HepG2 (cell line): ENCODE results near the gene CEP128. TPM values are rescaled to one million over a fixed set of nuclear protein-coding genes. Genes with fewer than 3 reads are reported as not detected.

Source experiments
- ARNT ChIP-seq: fragments of 450-650 bp; IDR thresholded peaks from 2 replicates; pipeline ENCODE4 v1.6.1; 2017
- ERF ChIP-seq: IDR thresholded peaks from 2 replicates; pipeline ENCODE4 v1.6.1; 2018; ENCODE audit warnings: missing biosample characterization, missing genetic modification reagents
- ETS1 ChIP-seq: sonication (generic); formaldehyde crosslinking; IDR thresholded peaks from 2 replicates; pipeline ENCODE4 v1.4.0; 2020; ENCODE audit warnings: missing genetic modification reagents
- GFI1 ChIP-seq: sonication (generic); formaldehyde crosslinking; IDR thresholded peaks from 2 replicates; pipeline ENCODE4 v1.5.0; 2020; ENCODE audit warnings: missing genetic modification reagents, mild to moderate bottlenecking, borderline replicate concordance
- KDM1A ChIP-seq: IDR thresholded peaks from 2 replicates; pipeline ENCODE4 v1.6.1; 2016; ENCODE audit warnings: missing compliant biosample characterization
- KLF13 ChIP-seq: sonication (generic); formaldehyde crosslinking; IDR thresholded peaks from 2 replicates; pipeline ENCODE4 v1.4.0; 2020; ENCODE audit warnings: mild to moderate bottlenecking, missing genetic modification reagents
- MBNL3 ChIP-seq: fragments of 250-450 bp; sonication (Bioruptor Pico); conservative IDR thresholded peaks from 2 replicates; pipeline ENCODE4 v1.8.0; 2022; ENCODE audit warnings: mild to moderate bottlenecking, inconsistent platforms
- MED8 ChIP-seq: sonication (generic); formaldehyde crosslinking; IDR thresholded peaks from 2 replicates; pipeline ENCODE4 v1.8.1; 2023; ENCODE audit warnings: mild to moderate bottlenecking, missing genetic modification reagents; ENCODE audit not compliant: insufficient replicate concordance
- NCOR1 ChIP-seq: fragments of 200-600 bp; sonication (generic); IDR thresholded peaks from 2 replicates; pipeline ENCODE4 v1.7.0; 2017; ENCODE audit warnings: antibody characterized with exemption, low read length, borderline replicate concordance
- NFYB ChIP-seq: sonication (generic); formaldehyde crosslinking; IDR thresholded peaks from 2 replicates; pipeline ENCODE4 v1.4.0; 2020; ENCODE audit warnings: missing genetic modification reagents
- NFYC ChIP-seq: IDR thresholded peaks from 2 replicates; pipeline ENCODE4 v1.6.1; 2016; ENCODE audit warnings: missing genetic modification reagents, missing compliant biosample characterization
- SKI ChIP-seq: fragments of 450-650 bp; IDR thresholded peaks from one replicate; pipeline ENCODE4 v1.6.1; 2018; ENCODE audit warnings: mild to moderate bottlenecking; ENCODE audit not compliant: partially characterized antibody
- ZEB1 ChIP-seq: IDR thresholded peaks from 2 replicates; pipeline ENCODE4 v1.6.1; 2012; ENCODE audit warnings: mild to moderate bottlenecking, low read depth, inconsistent platforms; ENCODE audit not compliant: insufficient replicate concordance
- ZNF383 ChIP-seq: sonication (generic); formaldehyde crosslinking; IDR thresholded peaks from 2 replicates; pipeline ENCODE4 v1.4.0; 2020; ENCODE audit warnings: missing genetic modification reagents, mild to moderate bottlenecking, borderline replicate concordance
- ZNF598 ChIP-seq: sonication (generic); formaldehyde crosslinking; IDR thresholded peaks from 2 replicates; pipeline ENCODE4 v1.5.1; 2020; ENCODE audit warnings: mild to moderate bottlenecking, missing genetic modification reagents, borderline replicate concordance
- ZNF781 ChIP-seq: sonication (generic); formaldehyde crosslinking; IDR thresholded peaks from 2 replicates; pipeline ENCODE4 v1.5.1; 2020; ENCODE audit warnings: borderline replicate concordance, mild to moderate bottlenecking, missing genetic modification reagents; ENCODE audit errors: not compliant biosample characterization
- ZXDC ChIP-seq: sonication (generic); formaldehyde crosslinking; IDR thresholded peaks from 2 replicates; pipeline ENCODE4 v1.5.0; 2020; ENCODE audit warnings: mild to moderate bottlenecking, missing genetic modification reagents
- polyA plus RNA-seq, 8 experiments: library from polyadenylated mRNA; depleted of rRNA in 3 of 8; stranded (reverse) in 7 of 8; unstranded in 1 of 8; fragments of >200 nt; fragmentation: Illumina TruSeq in 4 of 8; extraction: Trizol in 4 of 8; gene quantifications; 2 replicates each; pipeline versions ENCODE4 v1.2.1 to v1.2.3, GENCODE V29; 2011 to 2016; ENCODE audit warnings: low read depth in 4 of 8, missing spikeins in 1 of 8, mixed read lengths in 1 of 8; ENCODE audit not compliant: insufficient read depth in 1 of 8
- total RNA-seq, 5 experiments: library from RNA; depleted of rRNA; stranded (reverse); fragments of >200 nt; fragmentation: Illumina TruSeq; extraction: Trizol; gene quantifications; 2 replicates each; pipeline ENCODE4 v1.2.3, GENCODE V29; 2016; ENCODE audit warnings: low read depth in 1 of 5
- TF ChIP-seq, protein P1 (sequence below): sonication (generic); formaldehyde crosslinking; IDR thresholded peaks from 2 replicates; pipeline ENCODE4 v1.9.0; 2021; ENCODE audit warnings: missing genetic modification reagents, mild to moderate bottlenecking, borderline replicate concordance
- TF ChIP-seq, protein P2 (sequence below): sonication (generic); formaldehyde crosslinking; IDR thresholded peaks from 2 replicates; pipeline ENCODE4 v1.5.0; 2020; ENCODE audit warnings: mild to moderate bottlenecking, low read depth, missing genetic modification reagents, borderline replicate concordance
- TF ChIP-seq, protein P3 (sequence below): sonication (generic); formaldehyde crosslinking; conservative IDR thresholded peaks from 2 replicates; pipeline ENCODE4 v1.4.0; 2020; ENCODE audit warnings: missing genetic modification reagents

The CEP128 gene
- total and polyA plus RNA-seq, 2 of the 13 experiments (the other 11 are each of a cell fraction or from before 2014, with no cell fraction given): 1.3 to 7.5 TPM

DNA sequence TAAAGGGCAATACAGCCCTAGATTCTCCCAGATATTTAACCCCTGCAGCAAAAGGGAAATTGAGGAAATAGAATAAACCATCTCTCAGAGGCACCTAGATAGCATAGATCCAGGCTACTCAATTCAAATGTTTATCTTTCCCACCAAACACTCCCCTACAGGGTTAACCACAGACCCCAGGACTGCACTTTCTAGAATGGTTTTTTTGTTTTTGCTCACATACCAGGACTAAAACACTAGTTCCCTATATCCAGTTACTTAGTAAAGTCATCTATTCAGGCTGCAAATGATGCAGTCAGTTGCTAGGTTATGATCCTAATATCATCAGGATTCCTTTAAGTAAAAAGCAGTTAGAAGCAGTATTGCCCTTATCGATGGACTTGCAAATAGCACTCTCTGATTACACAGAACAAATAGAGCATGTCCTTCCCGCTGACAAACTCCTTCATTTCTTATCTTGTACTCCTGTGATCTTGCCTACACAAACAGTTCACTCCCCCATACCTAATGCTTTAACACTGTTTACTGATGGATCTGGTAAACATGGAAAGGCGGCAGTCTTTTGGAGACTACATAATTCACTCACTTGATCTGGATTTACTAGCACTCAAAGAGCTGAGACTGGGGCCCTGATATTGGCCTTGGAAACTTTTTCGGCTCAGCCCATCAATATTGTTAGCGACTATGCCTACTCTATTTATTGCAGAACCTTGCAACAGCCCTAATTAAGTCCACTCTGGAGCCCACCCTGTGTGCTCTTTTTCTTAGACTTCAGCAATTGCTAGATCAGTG, 473.0 kb downstream of the CEP128 start (continued):
- no peak for TF ChIP-seq ETS1 (CRISPR knock-in tag)
- TF ChIP-seq MED8 (CRISPR knock-in tag): no peak
- peak; percentile 59 for TF ChIP-seq ZEB1
- peak; percentile 99 for TF ChIP-seq GFI1 (CRISPR knock-in tag)
- no peak for TF ChIP-seq KLF13 (CRISPR knock-in tag)
- peak; percentile 81 for TF ChIP-seq ZNF781 (CRISPR knock-in tag)
- TF ChIP-seq NCOR1: peak; percentile 89
- peak; percentile 92 for TF ChIP-seq ERF
- TF ChIP-seq, protein P1, sequence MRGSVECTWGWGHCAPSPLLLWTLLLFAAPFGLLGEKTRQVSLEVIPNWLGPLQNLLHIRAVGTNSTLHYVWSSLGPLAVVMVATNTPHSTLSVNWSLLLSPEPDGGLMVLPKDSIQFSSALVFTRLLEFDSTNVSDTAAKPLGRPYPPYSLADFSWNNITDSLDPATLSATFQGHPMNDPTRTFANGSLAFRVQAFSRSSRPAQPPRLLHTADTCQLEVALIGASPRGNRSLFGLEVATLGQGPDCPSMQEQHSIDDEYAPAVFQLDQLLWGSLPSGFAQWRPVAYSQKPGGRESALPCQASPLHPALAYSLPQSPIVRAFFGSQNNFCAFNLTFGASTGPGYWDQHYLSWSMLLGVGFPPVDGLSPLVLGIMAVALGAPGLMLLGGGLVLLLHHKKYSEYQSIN (CRISPR knock-in tag): no peak
- TF ChIP-seq ARNT: no peak
- no peak for TF ChIP-seq ZXDC
- TF ChIP-seq, protein P2, sequence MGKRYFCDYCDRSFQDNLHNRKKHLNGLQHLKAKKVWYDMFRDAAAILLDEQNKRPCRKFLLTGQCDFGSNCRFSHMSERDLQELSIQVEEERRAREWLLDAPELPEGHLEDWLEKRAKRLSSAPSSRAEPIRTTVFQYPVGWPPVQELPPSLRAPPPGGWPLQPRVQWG: no peak
- TF ChIP-seq KDM1A (CRISPR knock-in tag): peak; percentile 93
- TF ChIP-seq MBNL3: no peak
- peak; percentile 94 for TF ChIP-seq SKI
- TF ChIP-seq, protein P3, sequence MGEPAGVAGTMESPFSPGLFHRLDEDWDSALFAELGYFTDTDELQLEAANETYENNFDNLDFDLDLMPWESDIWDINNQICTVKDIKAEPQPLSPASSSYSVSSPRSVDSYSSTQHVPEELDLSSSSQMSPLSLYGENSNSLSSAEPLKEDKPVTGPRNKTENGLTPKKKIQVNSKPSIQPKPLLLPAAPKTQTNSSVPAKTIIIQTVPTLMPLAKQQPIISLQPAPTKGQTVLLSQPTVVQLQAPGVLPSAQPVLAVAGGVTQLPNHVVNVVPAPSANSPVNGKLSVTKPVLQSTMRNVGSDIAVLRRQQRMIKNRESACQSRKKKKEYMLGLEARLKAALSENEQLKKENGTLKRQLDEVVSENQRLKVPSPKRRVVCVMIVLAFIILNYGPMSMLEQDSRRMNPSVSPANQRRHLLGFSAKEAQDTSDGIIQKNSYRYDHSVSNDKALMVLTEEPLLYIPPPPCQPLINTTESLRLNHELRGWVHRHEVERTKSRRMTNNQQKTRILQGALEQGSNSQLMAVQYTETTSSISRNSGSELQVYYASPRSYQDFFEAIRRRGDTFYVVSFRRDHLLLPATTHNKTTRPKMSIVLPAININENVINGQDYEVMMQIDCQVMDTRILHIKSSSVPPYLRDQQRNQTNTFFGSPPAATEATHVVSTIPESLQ (CRISPR knock-in tag): no peak
- no peak for TF ChIP-seq ZNF383 (CRISPR knock-in tag)
- no peak for TF ChIP-seq ZNF598
- TF ChIP-seq NFYB: no peak; the same call in 1 of the 2 replicates
- peak; percentile 28; the same call in 1 of the 2 replicates for TF ChIP-seq NFYC (CRISPR knock-in tag)
